ENCODE measurements around the gene CYB561D2. TPM values are rescaled to one million over a fixed set of nuclear protein-coding genes. Genes with fewer than 3 reads are reported as not detected.

The CYB561D2 gene
- total and polyA plus RNA-seq, 2 donors (not counting 3 experiments of a cell fraction or from before 2014, with no cell fraction given) = 13.6 to 46.0 TPM

DNA sequence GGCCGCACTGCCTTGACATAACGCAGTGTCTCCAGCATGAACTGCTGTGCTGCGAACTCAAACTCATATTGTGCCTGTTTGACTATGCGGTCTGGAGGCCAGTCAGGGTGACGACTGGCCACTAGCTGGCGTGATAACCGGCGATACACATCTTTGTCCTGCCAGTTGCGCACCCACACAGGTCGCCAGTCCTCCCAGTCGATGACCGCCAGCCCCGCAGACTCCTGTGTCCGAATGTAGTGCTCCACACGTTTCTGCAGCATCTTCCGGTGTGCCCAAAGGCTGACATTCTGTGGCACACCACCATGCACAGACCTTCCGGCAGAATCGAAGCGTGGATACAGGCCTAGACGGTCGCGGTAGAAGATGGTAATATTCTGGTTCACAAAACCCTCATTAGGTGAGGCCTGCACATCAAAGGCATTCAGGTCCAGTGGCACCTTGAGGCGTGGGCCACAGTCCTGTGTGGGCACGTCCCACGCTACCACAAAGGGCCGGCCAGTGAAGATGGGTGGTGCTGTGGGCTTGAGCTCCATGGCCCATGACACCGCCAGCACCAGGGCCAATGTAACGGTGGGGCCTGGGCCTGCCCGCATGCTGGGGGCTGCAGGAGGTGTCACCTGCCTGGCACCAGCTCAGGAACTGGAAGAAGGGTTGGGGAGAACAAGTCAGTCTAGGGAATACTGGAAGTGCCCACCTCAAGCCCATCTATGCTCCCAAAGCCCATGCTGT is 30.6 kb upstream of the CYB561D2 start:
- Histone ChIP-seq H3K27ac (ENCODE audit: insufficient read depth, low read depth, low read length) (peak overlapping the region; percentile 87), H3K4me3 (replicated peaks in 1 of 3; ENCODE audit: insufficient read depth in 1 of 3, low read depth in 1 of 3, low read length in 3 of 3) (peak overlapping the region; percentile 65 to 89 (median 89)), H3K9ac (replicated peaks; ENCODE audit: extremely low read depth, insufficient read depth, low read length) (peak overlapping the region; percentile 89), H3K27me3 (ENCODE audit: control insufficient read depth in 2 of 2, insufficient read depth in 2 of 2, low read length in 2 of 2) (no peaks in the 10 kb centered on the region), H4K20me1 (replicated peaks; ENCODE audit: control insufficient read depth, extremely low read depth, insufficient read depth, low read length) (no peaks in the 10 kb centered on the region), H3K36me3 (ENCODE audit: control insufficient read depth in 2 of 2, extremely low read depth in 1 of 2, insufficient read depth in 2 of 2, low read length in 2 of 2) (peaks cover 16 to 40% of the 10 kb centered on the region in 2 experiments), H3K9me3 (replicated peaks; ENCODE audit: control insufficient read depth, insufficient read depth, low read length) (no peaks in the 10 kb centered on the region), H3K79me2 (ENCODE audit: control insufficient read depth, insufficient read depth, low read length) (peaks cover 52% of the 10 kb centered on the region), H3K9me1 (replicated peaks; ENCODE audit: control insufficient read depth, extremely low read depth, insufficient read depth, low read length) (no peaks in the 10 kb centered on the region), H3K4me2 (ENCODE audit: insufficient read depth, low read length) (peak overlapping the region; percentile 69), H3K4me1 (ENCODE audit: control insufficient read depth, extremely low read depth, insufficient read depth, low read length) (peaks cover 67% of the 10 kb centered on the region), H2AFZ (ENCODE audit: low read depth, low read length) (no peak overlapping the region)
- ChIA-PET CTCF (interaction anchor here (1.2 kb wide), 1 partner anchor 8 kb away, joined by 4 read pairs; the partner anchor contains the start of gene TUSC2), POLR2A (interaction anchor here (1.2 to 5.1 kb wide), 2 partner anchors 8 to 16 kb away, joined by 3 to 38 read pairs; partner anchors contain the start of gene TUSC2)
- DNase-seq (ENCODE audit: low read depth, low spot score) = peak; percentile 46
- dilution Hi-C loops (cut with MboI; ENCODE audit: extremely low pct_ligation_motif_present, low sequenced_read_pairs) = no loop called here
- FAIRE-seq = peak; percentile 87
- intact Hi-C loops (cut with micrococcal nuclease) = no loop called here
- BruUV-seq (replicated peaks) = TSS peak; percentile 10
- TF ChIP-seq JUN (IDR thresholded peaks at IDR 0.05; ENCODE audit: borderline replicate concordance, insufficient read depth, insufficient read length, low read depth) (no peak), POLR2AphosphoS5 (IDR thresholded peaks at IDR 0.05; ENCODE audit: insufficient read depth, low read depth, low read length) (peak; percentile 21), GATA2 (IDR thresholded peaks at IDR 0.05; ENCODE audit: insufficient read depth, insufficient read length, low read depth, low read length) (peak; percentile 36), EZH2 (IDR thresholded peaks at IDR 0.05; ENCODE audit: borderline replicate concordance, low read depth, low read length, severe bottlenecking) (no peak), POLR2A (IDR thresholded peaks at IDR 0.05; ENCODE audit: low read depth, low read length) (peak; percentile 59), MYC (IDR thresholded peaks at IDR 0.05; ENCODE audit: low read depth, low read length) (no peak), FOS (IDR thresholded peaks at IDR 0.05; ENCODE audit: borderline replicate concordance, insufficient read depth, low read length) (no peak)
- TF ChIP-seq, protein P1, sequence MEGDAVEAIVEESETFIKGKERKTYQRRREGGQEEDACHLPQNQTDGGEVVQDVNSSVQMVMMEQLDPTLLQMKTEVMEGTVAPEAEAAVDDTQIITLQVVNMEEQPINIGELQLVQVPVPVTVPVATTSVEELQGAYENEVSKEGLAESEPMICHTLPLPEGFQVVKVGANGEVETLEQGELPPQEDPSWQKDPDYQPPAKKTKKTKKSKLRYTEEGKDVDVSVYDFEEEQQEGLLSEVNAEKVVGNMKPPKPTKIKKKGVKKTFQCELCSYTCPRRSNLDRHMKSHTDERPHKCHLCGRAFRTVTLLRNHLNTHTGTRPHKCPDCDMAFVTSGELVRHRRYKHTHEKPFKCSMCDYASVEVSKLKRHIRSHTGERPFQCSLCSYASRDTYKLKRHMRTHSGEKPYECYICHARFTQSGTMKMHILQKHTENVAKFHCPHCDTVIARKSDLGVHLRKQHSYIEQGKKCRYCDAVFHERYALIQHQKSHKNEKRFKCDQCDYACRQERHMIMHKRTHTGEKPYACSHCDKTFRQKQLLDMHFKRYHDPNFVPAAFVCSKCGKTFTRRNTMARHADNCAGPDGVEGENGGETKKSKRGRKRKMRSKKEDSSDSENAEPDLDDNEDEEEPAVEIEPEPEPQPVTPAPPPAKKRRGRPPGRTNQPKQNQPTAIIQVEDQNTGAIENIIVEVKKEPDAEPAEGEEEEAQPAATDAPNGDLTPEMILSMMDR (IDR thresholded peaks at IDR 0.05; ENCODE audit: extremely low read depth in 1 of 2, insufficient read depth in 1 of 2, low read depth in 1 of 2, low read length in 2 of 2) = peak in 1 of 2 donors; percentile 50
- TF ChIP-seq, protein P2, sequence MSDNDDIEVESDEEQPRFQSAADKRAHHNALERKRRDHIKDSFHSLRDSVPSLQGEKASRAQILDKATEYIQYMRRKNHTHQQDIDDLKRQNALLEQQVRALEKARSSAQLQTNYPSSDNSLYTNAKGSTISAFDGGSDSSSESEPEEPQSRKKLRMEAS (IDR thresholded peaks at IDR 0.05; ENCODE audit: insufficient read depth, insufficient read length) = no peak
